NOMO-1 treated with dmso at 0.1 percent for 144 hours (cell line): ENCODE data around the gene CDKAL1.

Source experiments
- DNase-seq: peaks from one replicate; lab custom pipeline; 2025; ENCODE audit not compliant: unreplicated experiment; lab: John Stamatoyannopoulos, UW

The CDKAL1 gene

DNA sequence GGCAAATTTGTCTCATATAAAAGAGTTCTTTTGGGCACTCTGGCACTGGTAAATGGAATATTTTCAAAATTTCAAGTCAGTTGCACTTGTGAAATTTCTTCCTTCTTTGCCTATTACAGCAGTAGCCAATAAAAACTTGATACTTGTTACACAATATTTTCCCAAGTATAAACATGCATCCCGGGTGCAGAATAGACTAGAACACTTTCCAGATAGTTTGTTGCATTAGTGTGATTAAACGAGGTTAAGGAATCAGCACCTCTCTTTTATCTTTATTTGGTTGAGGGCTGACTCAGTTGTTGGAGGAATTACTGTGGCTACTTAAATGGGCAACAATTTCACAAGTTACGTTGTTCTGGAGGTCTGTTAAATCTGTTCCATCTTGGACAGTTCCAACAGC, 467.5 kb downstream of the CDKAL1 start:
- DNase-seq = no peak

DNA sequence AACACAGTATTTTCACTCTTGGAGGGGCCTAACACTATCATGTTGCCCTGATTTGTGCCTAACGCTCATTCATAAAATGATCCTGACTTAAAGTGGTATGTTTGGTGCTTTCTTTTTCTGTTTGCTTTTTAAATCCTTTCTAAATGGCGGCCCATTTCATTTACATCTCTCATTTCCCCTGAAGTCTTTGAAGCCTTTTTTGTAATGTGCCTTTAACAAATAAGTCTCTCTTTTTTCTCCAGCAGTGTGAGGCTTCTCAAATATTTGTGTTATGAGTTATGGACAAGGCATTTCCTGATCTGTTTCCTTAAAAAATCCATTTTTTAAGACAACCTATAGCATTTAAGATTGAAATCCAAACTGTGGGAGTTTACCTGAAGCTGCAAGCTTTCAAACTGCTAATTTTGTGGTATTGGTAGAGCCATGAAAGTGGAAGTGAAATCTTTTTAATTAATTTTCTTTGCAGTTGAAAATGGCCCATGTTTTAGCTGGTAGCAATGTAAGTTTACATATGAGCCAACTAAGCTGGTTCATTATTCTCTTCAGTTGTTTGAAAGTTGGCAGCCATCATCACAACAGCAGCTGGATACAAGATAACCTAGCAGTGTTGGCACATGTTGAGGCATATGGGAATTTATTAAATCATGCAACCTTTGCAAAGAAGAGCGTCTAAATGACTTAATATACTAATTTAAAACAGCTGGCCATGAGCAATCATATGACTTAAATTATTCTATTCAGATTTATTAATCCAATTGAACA, 469.7 kb downstream of the CDKAL1 start:
- no peak for DNase-seq

DNA sequence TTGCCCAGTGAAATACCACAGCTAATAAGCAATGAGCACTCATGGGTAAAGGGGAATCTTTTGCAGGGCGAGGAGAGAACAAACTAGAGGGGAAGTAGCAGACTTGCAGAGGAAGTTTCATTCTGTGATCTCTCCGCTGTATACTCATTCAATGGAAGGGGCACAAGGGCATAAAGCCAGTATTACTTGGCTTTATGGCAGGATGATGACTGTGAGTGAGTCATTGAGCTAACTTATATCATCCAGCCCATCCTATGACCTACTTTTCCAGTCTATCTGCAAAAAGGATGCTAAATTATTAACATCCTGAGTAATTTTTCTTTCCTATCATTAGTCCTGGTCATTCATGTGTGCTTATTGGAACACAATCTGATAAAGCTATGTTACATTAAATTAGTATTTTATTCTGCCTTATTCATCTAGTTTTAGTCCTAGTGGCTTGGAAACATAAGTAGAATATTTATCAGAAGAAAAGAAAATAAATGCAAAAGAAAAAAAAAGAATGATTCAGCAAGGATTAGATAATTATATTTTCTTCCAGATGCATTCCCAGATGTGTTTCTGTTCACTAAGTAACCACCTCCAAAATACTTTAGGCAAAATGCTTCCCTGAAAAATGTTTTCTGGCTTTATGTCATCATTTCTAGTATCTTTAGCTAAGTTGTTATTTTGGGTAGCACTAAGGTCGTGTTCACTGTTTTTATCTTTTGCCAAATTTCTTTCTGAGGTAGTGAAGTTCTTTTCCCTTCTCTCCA, 471.7 kb downstream of the CDKAL1 start:
- no peak for DNase-seq

DNA sequence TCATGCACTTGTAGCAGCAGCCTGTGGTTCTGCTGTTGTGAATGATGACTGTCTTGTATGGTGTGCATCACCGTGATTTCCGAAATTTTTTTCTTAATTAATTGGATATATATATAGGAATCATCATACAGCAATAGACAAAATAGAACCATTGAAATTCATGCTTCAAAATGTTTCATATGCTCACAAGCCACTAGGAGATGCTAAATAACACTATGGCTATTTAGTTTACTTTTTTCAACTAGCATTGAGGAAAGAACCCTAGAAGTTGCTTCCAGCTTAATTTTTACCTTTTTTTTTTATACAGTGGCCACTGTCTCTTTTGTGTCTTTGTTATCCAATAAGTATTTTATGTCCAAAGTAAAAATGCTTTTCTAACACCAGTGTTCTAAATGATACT, 485.4 kb downstream of the CDKAL1 start:
- no peak for DNase-seq

DNA sequence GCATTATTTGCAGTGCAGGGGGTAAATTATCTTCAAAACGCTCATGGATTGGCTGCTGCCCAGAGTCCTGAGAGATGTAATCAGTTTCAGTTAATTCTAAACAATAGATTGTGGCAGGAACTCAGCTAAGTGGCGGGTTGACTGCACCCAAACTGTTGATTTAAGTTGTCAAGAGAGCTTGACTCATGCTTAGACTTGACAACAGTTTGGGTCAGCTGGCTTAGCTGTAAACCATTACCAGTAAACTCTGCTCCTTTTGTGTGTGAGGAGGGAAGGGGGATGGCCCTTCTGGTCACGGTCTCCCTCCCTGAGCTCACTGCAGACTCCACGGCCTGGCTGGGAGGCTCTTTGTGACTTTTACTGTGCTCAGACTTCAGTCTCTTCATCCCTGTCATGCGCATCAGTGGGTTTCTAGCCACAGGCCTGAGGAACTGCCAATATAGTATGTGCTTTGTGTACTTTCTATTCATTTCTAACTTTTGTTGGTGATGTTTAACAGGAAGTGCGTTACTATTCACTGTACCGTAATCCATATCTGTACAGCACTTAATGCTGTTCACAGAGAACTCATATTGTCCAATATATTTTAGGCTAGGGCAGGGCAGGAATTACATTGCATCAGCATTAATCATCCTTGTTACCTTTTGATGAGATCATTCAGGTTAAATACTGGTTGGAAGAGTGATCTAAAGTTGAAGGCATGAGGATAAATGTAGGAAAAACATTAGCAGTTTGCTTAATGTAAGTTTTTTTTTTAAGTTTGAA, 488.3 kb downstream of the CDKAL1 start:
- DNase-seq = no peak

DNA sequence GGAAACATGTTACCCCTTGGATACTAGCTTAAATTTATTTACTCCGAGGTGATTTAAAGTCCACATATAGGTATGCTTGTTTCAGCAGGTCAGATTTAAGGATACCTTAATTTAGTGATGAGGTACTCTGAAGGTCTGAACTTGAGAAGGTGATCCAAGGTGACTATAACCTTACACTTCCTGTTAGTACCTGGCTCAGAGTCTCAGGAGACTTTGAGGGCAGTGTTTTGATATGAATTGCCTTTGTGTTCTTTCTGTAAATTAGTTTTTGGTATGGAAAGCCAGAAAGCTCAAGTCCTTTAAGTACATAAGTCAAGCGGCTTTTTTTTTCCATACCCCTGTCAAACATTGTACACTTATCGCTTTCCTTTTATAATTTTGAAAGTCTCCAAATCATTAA, 489.0 kb downstream of the CDKAL1 start:
- no peak for DNase-seq

DNA sequence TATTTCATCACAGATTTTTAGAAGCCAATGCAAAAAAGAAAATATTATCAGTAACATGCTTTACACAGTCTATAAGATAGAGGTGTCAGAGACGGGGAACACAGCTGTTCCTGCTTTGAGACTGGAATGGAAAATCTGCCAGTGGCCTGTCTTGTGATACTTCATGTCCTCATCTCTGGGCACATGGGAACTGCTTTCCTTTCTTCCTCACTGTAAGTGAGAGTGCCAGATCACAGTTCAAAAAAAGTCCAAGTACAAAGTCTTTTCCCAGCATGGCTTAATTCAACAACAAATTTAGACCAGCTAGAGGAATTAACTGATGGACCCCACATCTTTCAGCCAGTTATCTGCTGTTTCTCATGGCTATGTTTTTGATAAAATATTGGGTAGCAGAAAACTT, 490.4 kb downstream of the CDKAL1 start:
- no peak for DNase-seq

DNA sequence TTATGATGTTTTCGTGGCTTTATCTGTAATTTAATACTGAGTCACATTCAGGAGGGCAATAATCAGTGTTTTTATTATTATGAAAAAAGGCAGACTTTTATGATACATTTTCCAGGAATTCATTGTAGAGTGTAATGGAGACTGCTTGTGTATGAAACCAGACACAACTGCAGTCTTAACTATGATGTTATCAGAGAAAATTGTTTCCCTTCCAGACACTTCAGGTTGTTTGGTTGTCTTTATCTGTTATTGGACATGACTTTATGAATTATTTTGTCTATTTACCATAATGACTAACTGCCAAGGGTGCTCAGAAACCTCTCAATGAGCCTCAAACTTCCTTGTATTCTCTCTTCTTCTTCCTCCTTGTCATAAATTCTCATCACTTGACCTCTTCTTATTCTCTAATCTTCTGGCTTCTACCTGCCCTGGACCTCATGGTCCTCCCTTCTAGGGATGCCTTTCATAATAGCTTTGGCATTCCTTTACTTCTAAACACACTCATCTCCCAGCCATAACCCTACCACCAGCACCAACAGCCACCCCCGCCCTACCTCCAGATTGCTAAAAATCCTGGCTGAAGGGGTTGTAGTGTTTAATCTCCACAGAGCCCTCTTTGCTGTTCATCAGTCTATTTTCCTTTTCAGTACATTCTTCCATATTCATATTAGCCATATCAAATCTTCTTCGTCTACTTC, 492.5 kb downstream of the CDKAL1 start:
- DNase-seq = no peak

DNA sequence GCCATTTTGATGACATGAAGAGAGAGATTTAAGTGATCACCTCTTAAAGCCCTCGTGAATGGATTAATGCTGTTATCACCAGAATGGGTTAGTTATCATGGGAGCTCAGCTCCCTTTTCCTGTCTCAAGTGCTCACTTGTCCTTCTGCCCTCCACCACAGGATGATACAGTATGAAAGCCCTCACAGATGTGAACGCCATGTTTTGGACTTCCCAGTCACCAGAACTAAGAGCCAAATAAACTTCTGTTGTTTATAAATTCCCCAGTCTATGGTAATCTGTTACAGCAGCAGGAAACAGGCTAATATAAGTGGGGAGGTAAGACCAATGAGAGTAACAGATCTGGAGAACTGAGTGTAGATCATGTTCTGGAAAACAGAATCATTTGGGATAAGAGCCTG, 493.2 kb downstream of the CDKAL1 start:
- DNase-seq = no peak

DNA sequence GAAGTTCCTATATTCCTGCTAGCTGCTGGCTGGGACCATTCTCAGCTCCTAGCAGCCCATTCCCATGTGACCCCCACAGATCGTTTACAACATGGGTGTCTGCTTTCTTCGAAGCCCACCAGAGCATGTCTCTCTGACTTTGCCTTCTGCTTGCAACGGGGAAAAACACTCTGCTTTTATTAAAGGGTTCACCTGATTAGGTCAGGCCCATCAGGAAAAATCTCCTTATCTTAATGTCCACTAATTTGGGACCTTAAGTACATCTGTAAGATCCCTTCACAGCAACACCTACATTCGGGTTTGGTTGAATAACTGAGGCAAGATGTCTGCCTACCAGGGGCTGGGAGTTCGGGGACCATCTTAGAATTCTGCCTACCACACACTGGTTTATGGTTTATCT, 496.9 kb downstream of the CDKAL1 start:
- no peak for DNase-seq

DNA sequence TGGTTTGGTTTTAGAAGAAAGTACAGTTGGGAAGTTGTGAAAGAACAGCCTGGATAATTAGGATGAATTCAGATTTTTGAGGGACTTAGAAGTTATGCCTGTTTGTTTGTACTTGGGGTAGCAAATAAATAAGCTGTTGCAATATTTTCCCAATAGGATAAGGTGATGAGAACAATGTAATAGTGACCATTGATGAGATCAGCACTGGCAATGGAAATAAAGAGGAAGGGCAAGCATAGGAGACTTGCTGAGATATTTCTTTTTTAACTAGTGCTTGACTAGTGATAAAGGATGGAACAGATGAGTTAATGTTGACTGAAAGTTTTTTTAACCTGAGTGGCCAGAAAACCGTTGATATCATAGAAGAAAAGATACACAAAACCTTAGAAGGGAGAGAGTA, 498.8 kb downstream of the CDKAL1 start:
- DNase-seq = no peak

DNA sequence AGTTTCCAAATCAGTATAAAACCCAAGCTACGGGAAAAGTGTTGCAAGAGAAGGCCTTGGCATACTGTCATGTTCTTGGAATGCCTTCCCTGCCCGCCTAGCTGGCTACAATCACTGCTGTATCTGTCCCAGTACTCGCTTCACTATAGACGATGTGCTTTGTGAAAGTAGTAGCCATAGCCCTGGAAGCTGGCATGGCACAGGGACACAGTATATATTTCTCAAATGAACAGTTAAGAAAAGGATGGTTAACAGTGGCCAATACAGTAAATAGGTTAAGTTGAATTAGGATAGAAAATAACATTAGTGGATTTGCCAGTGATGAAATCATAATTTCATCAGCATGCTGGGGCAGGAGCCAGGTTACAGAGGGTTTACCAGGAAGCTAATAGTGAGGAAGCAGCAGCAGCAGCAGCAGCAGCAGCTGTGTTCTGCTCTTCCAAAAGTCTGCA, 499.3 kb downstream of the CDKAL1 start:
- no peak for DNase-seq

DNA sequence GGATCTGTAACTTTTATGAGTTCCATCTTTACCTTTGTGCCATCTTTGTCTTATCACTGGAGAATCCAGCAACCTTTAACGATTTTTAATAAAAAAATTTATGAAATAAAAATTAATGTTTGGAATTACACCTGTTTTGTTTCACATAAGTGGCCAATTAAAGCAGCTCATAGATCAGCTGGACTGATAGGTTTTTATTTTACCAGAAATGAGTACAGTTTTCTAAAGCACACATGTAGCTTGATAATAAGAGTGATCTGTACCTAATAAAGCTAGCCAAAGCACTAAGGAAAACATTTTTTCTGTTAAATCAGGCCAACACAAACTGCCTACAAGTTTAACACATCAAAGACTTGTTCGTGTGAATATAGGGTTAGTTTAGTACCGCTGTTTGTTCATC, 500.1 kb downstream of the CDKAL1 start:
- no peak for DNase-seq

DNA sequence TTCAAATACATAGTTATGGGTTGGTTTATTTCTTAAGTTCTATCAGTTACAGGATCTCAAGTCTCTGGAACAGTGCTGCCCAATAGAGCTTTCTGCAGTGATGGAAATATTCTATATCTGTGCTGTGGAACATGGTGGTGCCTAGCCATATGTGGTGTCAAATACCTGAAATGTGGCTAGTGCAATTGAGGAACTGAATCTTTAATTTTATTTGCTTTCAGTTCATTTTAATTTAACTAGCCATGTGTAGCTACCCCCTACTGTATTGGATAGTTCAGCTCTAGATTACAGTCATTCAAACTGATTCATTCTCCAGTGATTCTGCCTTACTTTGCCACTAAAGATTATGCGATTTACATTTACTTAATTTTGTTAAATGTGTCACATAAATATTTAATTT, 503.2 kb downstream of the CDKAL1 start:
- DNase-seq = no peak

DNA sequence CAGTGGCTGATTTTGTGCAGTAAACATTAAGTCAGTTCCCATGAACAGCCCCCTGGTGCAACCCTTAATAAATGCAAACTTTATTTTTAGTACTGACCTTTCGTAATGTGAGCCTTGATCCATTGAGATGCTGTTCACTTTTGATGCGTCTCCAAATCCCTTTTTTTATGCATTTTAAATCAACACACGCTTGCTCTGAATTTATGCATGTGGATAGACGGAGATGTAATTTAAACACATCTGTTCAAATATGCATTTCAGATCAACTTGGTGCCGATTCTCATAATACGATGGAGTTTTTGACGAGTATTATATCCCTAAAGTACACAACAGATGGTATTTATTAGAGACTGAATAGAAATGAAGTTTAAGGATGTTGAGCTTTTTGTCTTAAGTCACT, 505.7 kb downstream of the CDKAL1 start:
- DNase-seq = no peak

DNA sequence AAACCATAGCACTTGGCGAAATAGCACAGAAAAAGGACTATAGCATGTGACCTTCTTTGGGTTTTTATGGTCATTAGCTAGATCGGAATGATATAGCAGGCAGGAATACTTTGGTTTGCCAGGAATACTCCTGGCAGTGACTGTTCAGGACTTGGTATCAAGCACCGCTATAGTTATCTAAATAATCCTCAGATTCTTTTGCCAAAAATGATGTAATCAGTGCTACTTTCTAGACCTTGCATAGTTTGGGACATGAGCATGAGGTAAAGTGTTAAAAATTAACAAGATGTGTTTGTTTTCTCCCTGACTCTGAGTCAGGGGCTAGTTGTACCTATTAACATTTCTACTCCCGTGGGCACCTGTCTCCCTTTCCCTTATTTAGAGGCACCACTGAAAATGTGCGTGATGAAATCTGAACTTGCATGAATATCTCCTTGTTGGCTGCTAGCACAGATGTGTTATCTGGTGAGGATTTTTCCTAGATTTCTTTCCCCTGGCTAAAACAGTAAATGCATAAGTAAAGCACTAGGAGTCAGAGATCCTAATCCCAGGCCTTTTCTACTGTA, 511.0 kb downstream of the CDKAL1 start:
- no peak for DNase-seq

DNA sequence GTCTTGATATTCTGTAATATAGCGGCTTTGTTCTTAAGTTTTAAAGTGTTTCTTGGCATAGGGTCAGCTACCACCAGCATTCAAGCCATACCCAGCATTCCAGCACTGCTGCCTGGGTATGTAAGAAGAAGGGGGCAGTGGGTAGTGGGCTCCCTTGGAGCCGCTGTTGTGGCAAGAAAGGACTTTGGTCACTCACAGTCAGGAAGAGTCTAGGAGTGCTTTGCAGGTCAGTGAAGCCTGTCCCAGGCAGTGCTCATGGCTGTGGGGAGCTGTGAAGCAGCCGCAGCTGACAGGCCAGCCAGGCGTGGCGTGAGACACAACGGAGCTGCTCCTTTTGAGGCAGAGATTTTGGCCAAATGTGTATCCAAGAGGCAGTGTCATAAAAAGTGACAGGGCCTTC, 512.0 kb downstream of the CDKAL1 start:
- no peak for DNase-seq

DNA sequence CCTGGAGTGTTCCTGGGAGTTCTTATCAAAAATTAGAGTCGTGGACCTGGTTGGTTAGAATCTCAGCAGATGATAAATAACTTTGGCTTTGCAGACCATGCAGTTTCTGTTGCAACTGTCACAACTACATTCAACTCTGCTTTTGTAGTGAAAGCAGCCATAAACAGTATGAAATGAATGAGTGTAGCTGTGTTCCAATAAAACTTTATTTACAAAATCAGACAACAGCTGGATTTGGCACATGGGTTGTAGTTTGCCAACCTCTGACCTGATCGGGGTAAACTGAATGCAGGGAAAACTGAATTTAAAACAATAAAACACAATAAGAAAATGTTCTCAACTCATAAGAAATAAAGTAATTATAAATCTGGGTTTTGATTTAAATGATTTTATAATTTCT, 513.8 kb downstream of the CDKAL1 start:
- DNase-seq = no peak

DNA sequence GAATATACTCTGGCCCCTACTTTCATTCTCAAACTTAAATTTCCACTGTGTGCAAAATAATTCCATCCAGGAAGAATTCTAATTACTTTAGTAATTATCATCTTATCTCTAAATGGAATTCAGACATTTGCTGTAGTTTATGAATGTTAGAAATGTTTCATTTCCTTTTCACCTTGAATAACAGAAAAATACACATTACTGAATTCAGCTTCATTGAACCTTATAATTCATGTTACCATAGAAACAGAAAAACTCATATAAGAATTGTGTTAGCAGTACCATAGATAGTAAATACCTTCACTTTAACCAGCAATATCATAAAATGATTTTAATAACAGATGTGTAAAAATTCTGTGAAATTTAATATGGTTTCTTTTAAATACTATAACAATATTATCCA, 514.9 kb downstream of the CDKAL1 start:
- DNase-seq = no peak

DNA sequence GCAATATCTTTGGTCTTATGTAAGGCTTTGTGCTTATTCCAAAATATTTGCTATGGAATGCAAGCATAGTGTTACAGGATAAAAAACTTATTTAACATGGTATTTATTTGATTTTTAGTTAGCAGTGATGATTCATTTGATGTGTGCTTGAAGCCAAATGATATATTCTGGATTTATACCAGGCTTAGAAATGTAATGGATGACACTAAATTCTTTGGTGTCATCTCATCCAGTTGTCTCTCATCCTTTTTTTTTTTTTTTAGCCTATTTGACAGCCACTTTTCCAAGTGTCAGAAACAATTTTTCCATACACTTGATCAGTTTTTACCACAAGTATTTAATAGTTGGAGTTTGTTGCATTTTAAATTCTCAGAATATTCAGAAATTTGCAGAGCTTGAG, 515.3 kb downstream of the CDKAL1 start:
- DNase-seq = no peak

DNA sequence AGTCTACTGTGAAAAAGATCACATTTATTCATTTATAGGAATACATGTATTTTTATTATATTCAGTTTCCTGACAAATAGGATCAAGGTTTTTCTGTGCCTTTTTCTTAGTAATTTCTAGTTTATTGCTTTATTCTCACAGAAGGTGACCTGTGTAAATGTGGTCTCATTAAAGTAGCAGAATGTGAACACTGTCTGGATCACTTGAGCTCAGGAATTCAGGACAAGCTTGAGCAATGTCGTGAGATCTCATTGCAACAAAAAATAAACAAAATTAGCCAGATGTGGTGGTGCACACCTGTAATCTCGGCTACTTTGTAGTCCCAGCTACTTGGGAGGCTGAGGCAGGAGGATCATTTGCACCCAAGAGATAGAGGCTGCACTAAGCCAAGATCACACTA, 516.7 kb downstream of the CDKAL1 start:
- no peak for DNase-seq
